Liver (tissue), 9 donors: Measurements from ENCODE around the gene BFSP1. TPM values are rescaled to one million over a fixed set of nuclear protein-coding genes. Genes with fewer than 3 reads are reported as not detected.

ENCODE experiments used
- DNase-seq: peaks from one replicate; pipeline ENCODE4 v3.0.0-alpha.2; 2017; ENCODE audit warnings: low spot score
- H3K27ac ChIP-seq, 2 donors: one replicate each; pipeline ENCODE4 v1.7.0; 2013; ENCODE audit warnings: inconsistent platforms in 2 of 2, low read length in 2 of 2, control low read depth in 1 of 2, low read depth in 1 of 2, mild to moderate bottlenecking in 1 of 2
- H3K27me3 ChIP-seq, 4 donors: one replicate each; pipeline versions ENCODE4 v1.6.1 to v1.7.0; 2013; ENCODE audit warnings: low read length in 3 of 4, inconsistent platforms in 1 of 4, mild to moderate bottlenecking in 1 of 4, moderate library complexity in 1 of 4; ENCODE audit not compliant: control insufficient read depth in 4 of 4, insufficient read depth in 4 of 4
- H3K36me3 ChIP-seq, 4 donors: one replicate each; pipeline versions ENCODE4 v1.6.1 to v1.7.0; 2013; ENCODE audit warnings: low read length in 3 of 4, mild to moderate bottlenecking in 3 of 4, low read depth in 1 of 4, moderate library complexity in 1 of 4; ENCODE audit not compliant: control insufficient read depth in 4 of 4, insufficient read depth in 3 of 4
- H3K4me1 ChIP-seq, 4 donors: one replicate each; pipeline versions ENCODE4 v1.6.1 to v1.7.0; 2013; ENCODE audit warnings: low read length in 3 of 4, mild to moderate bottlenecking in 3 of 4, moderate library complexity in 1 of 4; ENCODE audit not compliant: control insufficient read depth in 4 of 4, insufficient read depth in 4 of 4
- H3K4me3 ChIP-seq, 3 donors: one replicate each; pipeline versions ENCODE4 v1.6.1 to v1.7.0; 2013; ENCODE audit warnings: low read length in 3 of 3, control low read depth in 1 of 3, low read depth in 1 of 3, mild to moderate bottlenecking in 1 of 3
- H3K9ac ChIP-seq, 2 donors: one replicate each; pipeline ENCODE4 v1.7.0; 2013; ENCODE audit warnings: low read length in 2 of 2, mild to moderate bottlenecking in 2 of 2, moderate library complexity in 2 of 2, control low read depth in 1 of 2, low read depth in 1 of 2
- H3K9me3 ChIP-seq, 4 donors: one replicate each; pipeline versions ENCODE4 v1.6.1 to v1.7.0; 2013; ENCODE audit warnings: low read length in 3 of 4; ENCODE audit not compliant: control insufficient read depth in 4 of 4
- ATF3 ChIP-seq: IDR thresholded peaks from 2 replicates; pipeline ENCODE4 v1.6.1; 2016; ENCODE audit warnings: antibody characterized with exemption
- CTCF ChIP-seq: fragments of 150-350 bp; IDR thresholded peaks from 2 replicates; pipeline ENCODE4 v1.5.1; 2017; ENCODE audit warnings: improper control_type of control experiment, low read depth, low read length; ENCODE audit not compliant: missing input control
- EGR1 ChIP-seq, 2 donors: IDR thresholded peaks; 2 replicates each; pipeline ENCODE4 v1.6.1; 2016 to 2018; ENCODE audit warnings: antibody characterized with exemption in 2 of 2, low read depth in 2 of 2
- FOXA1 ChIP-seq: IDR thresholded peaks from 2 replicates; pipeline ENCODE4 v1.6.1; 2016; ENCODE audit warnings: antibody characterized with exemption
- FOXA2 ChIP-seq: IDR thresholded peaks from 2 replicates; pipeline ENCODE4 v1.6.1; 2016; ENCODE audit warnings: antibody characterized with exemption
- GABPA ChIP-seq, 2 donors: IDR thresholded peaks in 1 of 2; conservative IDR thresholded peaks in 1 of 2; 2 replicates each; pipeline ENCODE4 v1.6.1; 2016; ENCODE audit warnings: antibody characterized with exemption in 2 of 2, mild to moderate bottlenecking in 1 of 2, moderate library complexity in 1 of 2
- HNF4A ChIP-seq, 2 donors: conservative IDR thresholded peaks; 2 replicates each; pipeline ENCODE4 v1.6.1; 2016; ENCODE audit warnings: antibody characterized with exemption in 2 of 2, mild to moderate bottlenecking in 2 of 2
- HNF4G ChIP-seq: IDR thresholded peaks from 2 replicates; pipeline ENCODE4 v1.6.1; 2016; ENCODE audit warnings: antibody characterized with exemption
- JUND ChIP-seq, 2 donors: IDR thresholded peaks; 2 replicates each; pipeline ENCODE4 v1.6.1; 2016; ENCODE audit warnings: antibody characterized with exemption in 2 of 2
- MAX ChIP-seq: IDR thresholded peaks from 2 replicates; pipeline ENCODE4 v1.6.1; 2016; ENCODE audit warnings: antibody characterized with exemption
- NR2F2 ChIP-seq: IDR thresholded peaks from 2 replicates; pipeline ENCODE4 v1.6.1; 2016; ENCODE audit warnings: antibody characterized with exemption
- RAD21 ChIP-seq, 2 donors: IDR thresholded peaks; 2 replicates each; pipeline ENCODE4 v1.6.1; 2016; ENCODE audit warnings: antibody characterized with exemption in 2 of 2, mild to moderate bottlenecking in 2 of 2
- REST ChIP-seq: IDR thresholded peaks from 2 replicates; pipeline ENCODE4 v1.6.1; 2016; ENCODE audit warnings: antibody characterized with exemption, mild to moderate bottlenecking
- RXRA ChIP-seq, 2 donors: IDR thresholded peaks; 2 replicates each; pipeline ENCODE4 v1.6.1; 2017 to 2018; ENCODE audit warnings: antibody characterized with exemption in 2 of 2, mild to moderate bottlenecking in 1 of 2
- SP1 ChIP-seq: IDR thresholded peaks from 2 replicates; pipeline ENCODE4 v1.6.1; 2018; ENCODE audit warnings: antibody characterized with exemption, mild to moderate bottlenecking
- TAF1 ChIP-seq: conservative IDR thresholded peaks from 2 replicates; pipeline ENCODE4 v1.6.1; 2016; ENCODE audit warnings: antibody characterized with exemption, mild to moderate bottlenecking
- YY1 ChIP-seq: IDR thresholded peaks from 2 replicates; pipeline ENCODE4 v1.6.1; 2016; ENCODE audit warnings: antibody characterized with exemption, mild to moderate bottlenecking
- ZBTB33 ChIP-seq: IDR thresholded peaks from 2 replicates; pipeline ENCODE4 v1.6.1; 2016; ENCODE audit warnings: antibody characterized with exemption
- WGBS: extraction: QIAGEN DNeasy Blood & Tissue Kit; methylation state at CpG from one replicate; pipeline ENCODE4 v1.1.7; 2013; 5-methylcytosine and 5-hydroxymethylcytosine counted together
- polyA plus RNA-seq, 2 donors: library from polyadenylated mRNA; stranded (reverse) in 1 of 2; unstranded in 1 of 2; fragments of 200-250 nt in 1 of 2; fragments of >200 nt in 1 of 2; fragmentation: Nextera tagmentation in 1 of 2; extraction: Ambion mirVana in 1 of 2; gene quantifications; one replicate each; pipeline versions ENCODE4 v1.2.1 to v1.2.3, GENCODE V29; 2013 to 2015
- total RNA-seq, 2 donors: library from RNA; depleted of rRNA; stranded (reverse); fragments of >200 nt; gene quantifications; one replicate each; pipeline ENCODE4 v1.2.3, GENCODE V29; 2014
- donor health status: healthy.
- donor health status: healthy.
- donor health status: healthy.
- donor health status: healthy.
- donor health status: healthy.

Gene BFSP1
- total and polyA plus RNA-seq, 4 donors = 0.14 to 0.28 (median 0.21) TPM

GRCh38 chr20:17538517-17539170 lies 7.5 kb upstream of the BFSP1 start:
- Histone ChIP-seq H3K4me1 (peaks cover 0 to 20% (median 15%) of the 10 kb centered on the region in 4 donors), H3K27ac (no peak overlapping the region), H3K27me3 (no peaks in the 10 kb centered on the region), H3K4me3 (no peak overlapping the region), H3K9ac (no peak overlapping the region), H3K9me3 (no peaks in the 10 kb centered on the region), H3K36me3 (no peaks in the 10 kb centered on the region)
- WGBS = 73% methylated on average over 7 of the region's 7 CpGs
- DNase-seq = no peak
- TF ChIP-seq FOXA1 (no peak), EGR1 (IDR thresholded peaks at IDR 0.05; ENCODE audit: low read depth in 2 of 2) (no peak), HNF4A (conservative IDR thresholded peaks at IDR 0.05) (no peak), NR2F2 (no peak), CTCF (no peak), RXRA (IDR thresholded peaks at IDR 0.05) (no peak), FOXA2 (no peak), TAF1 (no peak), JUND (IDR thresholded peaks at IDR 0.05) (no peak), SP1 (no peak), RAD21 (IDR thresholded peaks at IDR 0.05) (no peak), YY1 (no peak), ATF3 (no peak), MAX (no peak), ZBTB33 (no peak), HNF4G (no peak), GABPA (IDR thresholded peaks at IDR 0.05 in 1 of 2, conservative IDR thresholded peaks at IDR 0.05 in 1 of 2) (no peak), REST (no peak)
